ENCODE results near the gene KCNJ4.

DNA sequence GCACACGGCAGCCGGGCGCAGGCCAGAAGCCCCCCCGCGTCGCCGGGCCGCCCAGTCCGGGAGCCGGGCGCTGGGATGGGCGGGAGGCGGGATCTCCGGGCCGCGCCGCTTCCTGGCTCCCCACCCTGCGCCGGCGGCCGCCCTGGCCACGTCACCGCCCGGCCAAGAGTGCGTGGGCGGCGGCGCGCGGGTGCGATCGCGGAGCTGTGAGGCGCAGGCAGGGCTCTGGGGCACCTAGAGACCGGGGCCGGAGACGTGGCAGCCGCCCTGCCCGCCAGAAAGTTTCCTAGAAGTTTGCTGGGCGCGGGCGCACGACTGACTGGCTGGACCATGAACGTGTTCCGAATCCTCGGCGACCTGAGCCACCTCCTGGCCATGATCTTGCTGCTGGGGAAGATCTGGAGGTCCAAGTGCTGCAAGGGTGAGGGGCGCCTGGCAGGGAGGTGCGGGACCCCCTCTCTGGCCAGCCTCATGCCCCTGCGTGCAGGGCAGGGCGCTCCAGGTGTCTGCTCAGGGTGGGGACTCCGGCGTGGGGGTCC lies 13.0 kb upstream of the KCNJ4 start, which contains the start of gene KDELR3:
- TF ChIP-seq, protein P1, sequence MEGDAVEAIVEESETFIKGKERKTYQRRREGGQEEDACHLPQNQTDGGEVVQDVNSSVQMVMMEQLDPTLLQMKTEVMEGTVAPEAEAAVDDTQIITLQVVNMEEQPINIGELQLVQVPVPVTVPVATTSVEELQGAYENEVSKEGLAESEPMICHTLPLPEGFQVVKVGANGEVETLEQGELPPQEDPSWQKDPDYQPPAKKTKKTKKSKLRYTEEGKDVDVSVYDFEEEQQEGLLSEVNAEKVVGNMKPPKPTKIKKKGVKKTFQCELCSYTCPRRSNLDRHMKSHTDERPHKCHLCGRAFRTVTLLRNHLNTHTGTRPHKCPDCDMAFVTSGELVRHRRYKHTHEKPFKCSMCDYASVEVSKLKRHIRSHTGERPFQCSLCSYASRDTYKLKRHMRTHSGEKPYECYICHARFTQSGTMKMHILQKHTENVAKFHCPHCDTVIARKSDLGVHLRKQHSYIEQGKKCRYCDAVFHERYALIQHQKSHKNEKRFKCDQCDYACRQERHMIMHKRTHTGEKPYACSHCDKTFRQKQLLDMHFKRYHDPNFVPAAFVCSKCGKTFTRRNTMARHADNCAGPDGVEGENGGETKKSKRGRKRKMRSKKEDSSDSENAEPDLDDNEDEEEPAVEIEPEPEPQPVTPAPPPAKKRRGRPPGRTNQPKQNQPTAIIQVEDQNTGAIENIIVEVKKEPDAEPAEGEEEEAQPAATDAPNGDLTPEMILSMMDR (IDR thresholded peaks at IDR 0.05), result no peak
- TF ChIP-seq POLR2A (IDR thresholded peaks at IDR 0.05), result peak in 1 of 2 donors; percentile 24

All from tibial nerve (tissue), 3 donors.